ENCODE data around the gene TRDMT1.

The TRDMT1 gene

GRCh38 chr10:17200912-17201793, at the start of gene TRDMT1:
Gene TRDMT1 (minus strand): TSS chr10:17201672. CDS start chr10:17201634, 38 bp downstream.
- peak; percentile 67 to 77 for DNase-seq (ENCODE audit: extremely low read depth in 1 of 2, low read depth in 1 of 2)

GRCh38 chr10:17250736-17251135, 49.3 kb upstream of the TRDMT1 start:
- no peak for DNase-seq (ENCODE audit: extremely low read depth in 1 of 2, low read depth in 1 of 2)

GRCh38 chr10:17249820-17250219, 48.3 kb upstream of the TRDMT1 start:
- no peak for DNase-seq (ENCODE audit: extremely low read depth in 1 of 2, low read depth in 1 of 2)

GRCh38 chr10:17248964-17249363, 47.5 kb upstream of the TRDMT1 start:
- DNase-seq (ENCODE audit: extremely low read depth in 1 of 2, low read depth in 1 of 2) = no peak

- DNase-seq (ENCODE audit: extremely low read depth in 1 of 2, low read depth in 1 of 2) = no peak
These were observed 45.7 kb upstream of the TRDMT1 start for GRCh38 chr10:17247210-17247609.

GRCh38 chr10:17244700-17245365, 43.4 kb upstream of the TRDMT1 start:
- DNase-seq (ENCODE audit: extremely low read depth in 1 of 2, low read depth in 1 of 2) = no peak

GRCh38 chr10:17241611-17242333, 40.3 kb upstream of the TRDMT1 start:
- no peak for DNase-seq (ENCODE audit: extremely low read depth in 1 of 2, low read depth in 1 of 2)

- DNase-seq (ENCODE audit: extremely low read depth in 1 of 2, low read depth in 1 of 2) = no peak
These were observed 39.1 kb upstream of the TRDMT1 start for GRCh38 chr10:17240616-17241015.

GRCh38 chr10:17240096-17240495, 38.6 kb upstream of the TRDMT1 start:
- DNase-seq (ENCODE audit: extremely low read depth in 1 of 2, low read depth in 1 of 2) = no peak

- no peak for DNase-seq (ENCODE audit: extremely low read depth in 1 of 2, low read depth in 1 of 2)
These were observed 38.0 kb upstream of the TRDMT1 start for GRCh38 chr10:17239345-17240085.

GRCh38 chr10:17238445-17239291, 37.2 kb upstream of the TRDMT1 start:
- no peak for DNase-seq (ENCODE audit: extremely low read depth in 1 of 2, low read depth in 1 of 2)

GRCh38 chr10:17237915-17238444, 36.5 kb upstream of the TRDMT1 start:
- DNase-seq (ENCODE audit: extremely low read depth in 1 of 2, low read depth in 1 of 2) = no peak

- no peak for DNase-seq (ENCODE audit: extremely low read depth in 1 of 2, low read depth in 1 of 2)
These were observed 35.7 kb upstream of the TRDMT1 start for GRCh38 chr10:17237149-17237527.

- no peak for DNase-seq (ENCODE audit: extremely low read depth in 1 of 2, low read depth in 1 of 2)
These were observed 35.1 kb upstream of the TRDMT1 start for GRCh38 chr10:17236468-17237148.

- DNase-seq (ENCODE audit: extremely low read depth in 1 of 2, low read depth in 1 of 2) = no peak
These were observed 33.7 kb upstream of the TRDMT1 start for GRCh38 chr10:17235136-17235535.

- no peak for DNase-seq (ENCODE audit: extremely low read depth in 1 of 2, low read depth in 1 of 2)
These were observed 33.0 kb upstream of the TRDMT1 start for GRCh38 chr10:17234431-17234945.

GRCh38 chr10:17233286-17233991, 32.0 kb upstream of the TRDMT1 start:
- no peak for DNase-seq (ENCODE audit: extremely low read depth in 1 of 2, low read depth in 1 of 2)

GRCh38 chr10:17232276-17232960, 30.9 kb upstream of the TRDMT1 start:
- no peak for DNase-seq (ENCODE audit: extremely low read depth in 1 of 2, low read depth in 1 of 2)
